IPS DF 19.7 (cell line): ENCODE data around the gene RAB20.
"Not testable (repeated sequence)": the region's sequence is repeated elsewhere in the genome, so short reads cannot be mapped to it uniquely, and the experiment has no call there.

Experiments
- DNase-seq: peaks from one replicate; pipeline ENCODE4 v3.0.0-alpha.2; 2013; ENCODE audit warnings: low read depth, low spot score

Gene RAB20

GRCh38 chr13:110491869-110492678 lies 69.4 kb downstream of the RAB20 start:
- DNase-seq = no peak

GRCh38 chr13:110490009-110490770 lies 71.3 kb downstream of the RAB20 start:
- DNase-seq = no peak

- DNase-seq = not testable (repeated sequence)
Measured at GRCh38 chr13:110486880-110487279, 74.6 kb downstream of the RAB20 start.

GRCh38 chr13:110486061-110486715 lies 75.3 kb downstream of the RAB20 start:
- no peak for DNase-seq

GRCh38 chr13:110485604-110486003 lies 75.9 kb downstream of the RAB20 start:
- DNase-seq = peak; percentile 76

- no peak for DNase-seq
Measured at GRCh38 chr13:110484290-110485048, 77.1 kb downstream of the RAB20 start.

GRCh38 chr13:110483386-110483968 lies 78.0 kb downstream of the RAB20 start:
- no peak for DNase-seq

GRCh38 chr13:110480161-110480560 lies 81.4 kb downstream of the RAB20 start:
- DNase-seq = no peak

- DNase-seq = no peak
Measured at GRCh38 chr13:110479648-110480047, 81.9 kb downstream of the RAB20 start.

GRCh38 chr13:110479215-110479545 lies 82.3 kb downstream of the RAB20 start:
- DNase-seq = no peak

GRCh38 chr13:110478405-110479214 lies 82.9 kb downstream of the RAB20 start:
- no peak for DNase-seq

GRCh38 chr13:110477706-110478245 lies 83.7 kb downstream of the RAB20 start:
- no peak for DNase-seq

GRCh38 chr13:110476220-110476617 lies 85.3 kb downstream of the RAB20 start:
- no peak for DNase-seq

GRCh38 chr13:110475550-110476219 lies 85.8 kb downstream of the RAB20 start:
- no peak for DNase-seq

- no peak for DNase-seq
Measured at GRCh38 chr13:110475117-110475516, 86.4 kb downstream of the RAB20 start.

GRCh38 chr13:110474713-110475112 lies 86.8 kb downstream of the RAB20 start:
- DNase-seq = no peak
